Esophagus muscularis mucosa (tissue), 3 donors: ENCODE measurements around the gene APOC4.

ENCODE experiments used
- CTCF ChIP-seq, 3 experiments: fragments of 200-600 bp in 2 of 3; fragments of 450-650 bp in 1 of 3; sonication (generic) in 2 of 3; IDR thresholded peaks; one replicate each; pipeline ENCODE4 v1.5.1; 2017 to 2019; ENCODE audit warnings: antibody characterized with exemption in 3 of 3, mild to moderate bottlenecking in 2 of 3, moderate library complexity in 1 of 3
- POLR2A ChIP-seq: fragments of 450-650 bp; IDR thresholded peaks from one replicate; pipeline ENCODE4 v1.6.1; 2017; ENCODE audit warnings: antibody characterized with exemption, moderate library complexity, mild to moderate bottlenecking, low read depth

- TF ChIP-seq CTCF (IDR thresholded peaks at IDR 0.05) (no peak), POLR2A (no peak)
Measured at GRCh38 chr19:44897835-44898234, 44.2 kb upstream of the APOC4 start.
